ENCODE data around the gene LUC7L3.
"Not testable (repeated sequence)": the region's sequence is repeated elsewhere in the genome, so short reads cannot be mapped to it uniquely, and the experiment has no call there.

Gene LUC7L3

GRCh38 chr17:50802609-50803571 lies 83.5 kb downstream of the LUC7L3 start:
- in situ Hi-C loops (cut with MboI; ENCODE audit: low pct_unique_long_range_greater_than_20kb, low sequenced_read_pairs): no loop called here
- DNase-seq: no peak

- no peak for DNase-seq
- in situ Hi-C loops (cut with MboI; ENCODE audit: low pct_unique_long_range_greater_than_20kb, low sequenced_read_pairs): no loop called here
These were observed 84.3 kb downstream of the LUC7L3 start for GRCh38 chr17:50803676-50804075.

GRCh38 chr17:50804749-50805475 lies 85.5 kb downstream of the LUC7L3 start:
- in situ Hi-C loops (cut with MboI; ENCODE audit: low pct_unique_long_range_greater_than_20kb, low sequenced_read_pairs); DNase-seq: not testable (repeated sequence)

- in situ Hi-C loops (cut with MboI; ENCODE audit: low pct_unique_long_range_greater_than_20kb, low sequenced_read_pairs): no loop called here
- no peak for DNase-seq
These were observed 86.1 kb downstream of the LUC7L3 start for GRCh38 chr17:50805486-50805885.

All from KBM-7 (cell line).